Fibroblast of lung (primary cell): Measurements from ENCODE around the gene COL26A1. TPM values are rescaled to one million over a fixed set of nuclear protein-coding genes. Genes with fewer than 3 reads are reported as not detected.

Experiments
- DNase-seq, 2 donors: peaks; one replicate each; pipeline versions ENCODE4 v3.0.0 to v3.0.0-alpha.2; 2010; ENCODE audit warnings: low read depth in 2 of 2
- H2AFZ ChIP-seq: 2 replicates; pipeline ENCODE4 v1.5.1; 2012; ENCODE audit warnings: low read length, control low read depth, inconsistent platforms
- H3K27ac ChIP-seq: 2 replicates; pipeline ENCODE4 v1.5.1; 2011; ENCODE audit warnings: low read length, control low read depth; ENCODE audit not compliant: insufficient read depth
- H3K27me3 ChIP-seq: 2 replicates; pipeline ENCODE4 v1.5.1; 2011; ENCODE audit warnings: mild to moderate bottlenecking, low read length; ENCODE audit not compliant: control insufficient read depth, insufficient read depth
- H3K36me3 ChIP-seq: 2 replicates; pipeline ENCODE4 v1.5.1; 2011; ENCODE audit warnings: low read length; ENCODE audit not compliant: control insufficient read depth, insufficient read depth
- H3K4me1 ChIP-seq: 2 replicates; pipeline ENCODE4 v1.5.1; 2011; ENCODE audit warnings: low read length; ENCODE audit not compliant: control insufficient read depth, insufficient read depth; ENCODE audit errors: extremely low read depth
- H3K4me2 ChIP-seq: 2 replicates; pipeline ENCODE4 v1.5.1; 2011; ENCODE audit warnings: low read length, control low read depth; ENCODE audit not compliant: insufficient read depth; ENCODE audit errors: extremely low read depth
- H3K4me3 ChIP-seq, 4 experiments: fragments of 200-600 bp in 1 of 4; sonication (generic) in 1 of 4; replicated peaks in 1 of 4; 2 replicates each; pipeline ENCODE4 v1.5.1; 2011 to 2016; ENCODE audit warnings: low read length in 4 of 4, low read depth in 3 of 4, mild to moderate bottlenecking in 3 of 4, control low read depth in 2 of 4, inconsistent platforms in 1 of 4, mixed read lengths in 1 of 4; ENCODE audit not compliant: insufficient read depth in 1 of 4; ENCODE audit errors: control extremely low read depth in 1 of 4
- H3K79me2 ChIP-seq: 2 replicates; pipeline ENCODE4 v1.5.1; 2012; ENCODE audit warnings: mild to moderate bottlenecking, low read length, inconsistent platforms; ENCODE audit not compliant: control insufficient read depth, insufficient read depth
- H3K9ac ChIP-seq: 2 replicates; pipeline ENCODE4 v1.5.1; 2011; ENCODE audit warnings: mild to moderate bottlenecking, low read length, control low read depth; ENCODE audit not compliant: insufficient read depth
- H3K9me3 ChIP-seq: 2 replicates; pipeline ENCODE4 v1.5.1; 2012; ENCODE audit warnings: low read depth, low read length; ENCODE audit not compliant: control insufficient read depth, insufficient read depth
- H4K20me1 ChIP-seq: 2 replicates; pipeline ENCODE4 v1.5.1; 2011; ENCODE audit warnings: low read length; ENCODE audit not compliant: control insufficient read depth, insufficient read depth; ENCODE audit errors: extremely low read depth
- CTCF ChIP-seq, 2 donors: IDR thresholded peaks in 1 of 2; conservative IDR thresholded peaks in 1 of 2; 1 replicate in 1 of 2; 2 replicates in 1 of 2; pipeline ENCODE4 v1.5.1; 2011 to 2012; ENCODE audit warnings: low read length in 2 of 2, control low read depth in 1 of 2, inconsistent platforms in 1 of 2, low read depth in 1 of 2, mild to moderate bottlenecking in 1 of 2
- EZH2 ChIP-seq: IDR thresholded peaks from 2 replicates; pipeline ENCODE4 v1.5.1; 2012; ENCODE audit warnings: low read length, control low read depth, mild to moderate bottlenecking; ENCODE audit errors: missing control alignments
- polyA plus RNA-seq, 2 donors: library from polyadenylated mRNA; depleted of rRNA in 1 of 2; stranded (reverse) in 1 of 2; unstranded in 1 of 2; fragments of >200 nt; gene quantifications; 2 replicates each; pipeline ENCODE4 v1.2.1, GENCODE V29; 2011 to 2012; ENCODE audit warnings: missing spikeins in 1 of 2
- total RNA-seq: library from RNA; depleted of rRNA; stranded (reverse); fragments of >200 nt; gene quantifications from 2 replicates; pipeline ENCODE4 v1.2.1, GENCODE V29; 2014

COL26A1 gene
- total and polyA plus RNA-seq, 2 donors (not counting 1 experiment from before 2014, with no cell fraction given): 0.06 TPM; not detected in 1

DNA sequence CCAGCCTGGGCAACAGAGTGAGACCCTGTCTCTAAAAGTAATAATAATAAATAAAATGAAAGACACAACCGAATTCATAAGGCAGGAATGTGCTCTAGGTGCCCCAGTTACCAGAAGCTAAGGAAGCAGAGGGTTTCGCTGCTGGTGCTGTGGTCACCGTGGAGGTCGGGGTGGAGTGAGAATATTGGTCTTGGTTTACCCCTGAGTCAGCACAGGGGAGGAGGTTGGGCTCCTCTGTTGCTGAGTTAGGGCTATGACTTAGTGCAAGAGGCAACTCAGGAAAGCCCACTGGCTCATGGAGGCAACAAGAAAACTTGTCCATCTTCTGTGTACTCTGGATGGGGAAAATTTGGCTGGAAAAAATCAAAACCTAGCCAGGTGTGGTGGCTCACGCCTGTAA, 149.3 kb downstream of the COL26A1 start:
- no peak overlapping the region for H3K4me3 ChIP-seq
- H4K20me1 ChIP-seq: no peaks in the 10 kb centered on the region
- no peak overlapping the region for H2AFZ ChIP-seq
- no peak overlapping the region for H3K9ac ChIP-seq
- no peak overlapping the region for H3K4me2 ChIP-seq
- H3K79me2 ChIP-seq: no peaks in the 10 kb centered on the region
- TF ChIP-seq CTCF (conservative IDR thresholded peaks at IDR 0.05 in 1 of 2, IDR thresholded peaks at IDR 0.05 in 1 of 2; ENCODE audit: low read depth in 1 of 2, low read length in 2 of 2): no peak
- no peak for TF ChIP-seq EZH2
- no peak overlapping the region for H3K27ac ChIP-seq
- peaks cover 6% of the 10 kb centered on the region for H3K27me3 ChIP-seq
- H3K4me1 ChIP-seq: no peaks in the 10 kb centered on the region
- DNase-seq: no peak
- no peaks in the 10 kb centered on the region for H3K9me3 ChIP-seq
- H3K36me3 ChIP-seq: no peaks in the 10 kb centered on the region

GRCh38 chr7:101516851-101517250, 154.2 kb downstream of the COL26A1 start:
- Histone ChIP-seq H3K79me2 (no peaks in the 10 kb centered on the region), H3K27me3 (peaks cover 2% of the 10 kb centered on the region), H3K9me3 (no peaks in the 10 kb centered on the region), H3K4me1 (peaks cover 16% of the 10 kb centered on the region), H4K20me1 (no peaks in the 10 kb centered on the region), H2AFZ (no peak overlapping the region), H3K27ac (no peak overlapping the region), H3K36me3 (no peaks in the 10 kb centered on the region), H3K9ac (no peak overlapping the region), H3K4me3 (no peak overlapping the region), H3K4me2 (no peak overlapping the region)
- no peak for DNase-seq
- no peak for TF ChIP-seq EZH2
- no peak for TF ChIP-seq CTCF (conservative IDR thresholded peaks at IDR 0.05 in 1 of 2, IDR thresholded peaks at IDR 0.05 in 1 of 2; ENCODE audit: low read depth in 1 of 2, low read length in 2 of 2)

- no peaks in the 10 kb centered on the region for H3K36me3 ChIP-seq
- peaks cover 2% of the 10 kb centered on the region for H3K27me3 ChIP-seq
- H3K4me2 ChIP-seq: no peak overlapping the region
- DNase-seq: no peak
- no peak overlapping the region for H3K4me3 ChIP-seq
- no peaks in the 10 kb centered on the region for H4K20me1 ChIP-seq
- H3K9ac ChIP-seq: no peak overlapping the region
- no peak overlapping the region for H3K27ac ChIP-seq
- H2AFZ ChIP-seq: no peak overlapping the region
- no peaks in the 10 kb centered on the region for H3K79me2 ChIP-seq
- peaks cover 16% of the 10 kb centered on the region for H3K4me1 ChIP-seq
- H3K9me3 ChIP-seq: no peaks in the 10 kb centered on the region
- TF ChIP-seq EZH2: no peak
- no peak for TF ChIP-seq CTCF (conservative IDR thresholded peaks at IDR 0.05 in 1 of 2, IDR thresholded peaks at IDR 0.05 in 1 of 2; ENCODE audit: low read depth in 1 of 2, low read length in 2 of 2)
These were observed 154.6 kb downstream of the COL26A1 start for GRCh38 chr7:101517304-101517703.
